Measurements from ENCODE around the gene TUSC2.
"Not testable (repeated sequence)": the region's sequence is repeated elsewhere in the genome, so short reads cannot be mapped to it uniquely, and the experiment has no call there.

DNA sequence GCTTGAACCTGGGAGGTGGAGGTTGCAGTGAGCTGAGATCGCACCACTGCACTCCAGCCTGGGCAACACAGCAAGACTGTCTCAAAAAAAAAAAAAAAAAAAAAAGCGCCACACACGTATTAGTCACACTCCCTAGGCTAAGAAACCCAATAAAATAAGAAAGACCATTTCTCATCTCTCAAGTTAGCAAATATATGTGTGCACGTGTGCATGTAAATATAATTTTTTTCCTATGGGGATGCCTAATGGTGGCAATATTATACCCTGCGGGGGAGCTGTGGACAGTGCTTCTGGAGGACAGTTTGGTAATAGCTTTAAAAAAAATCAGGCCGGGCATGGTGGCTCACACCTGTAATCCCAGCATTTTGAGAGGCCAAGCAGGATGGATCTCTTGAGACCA lies 43.9 kb downstream of the TUSC2 start:
- TF ChIP-seq, protein P1, sequence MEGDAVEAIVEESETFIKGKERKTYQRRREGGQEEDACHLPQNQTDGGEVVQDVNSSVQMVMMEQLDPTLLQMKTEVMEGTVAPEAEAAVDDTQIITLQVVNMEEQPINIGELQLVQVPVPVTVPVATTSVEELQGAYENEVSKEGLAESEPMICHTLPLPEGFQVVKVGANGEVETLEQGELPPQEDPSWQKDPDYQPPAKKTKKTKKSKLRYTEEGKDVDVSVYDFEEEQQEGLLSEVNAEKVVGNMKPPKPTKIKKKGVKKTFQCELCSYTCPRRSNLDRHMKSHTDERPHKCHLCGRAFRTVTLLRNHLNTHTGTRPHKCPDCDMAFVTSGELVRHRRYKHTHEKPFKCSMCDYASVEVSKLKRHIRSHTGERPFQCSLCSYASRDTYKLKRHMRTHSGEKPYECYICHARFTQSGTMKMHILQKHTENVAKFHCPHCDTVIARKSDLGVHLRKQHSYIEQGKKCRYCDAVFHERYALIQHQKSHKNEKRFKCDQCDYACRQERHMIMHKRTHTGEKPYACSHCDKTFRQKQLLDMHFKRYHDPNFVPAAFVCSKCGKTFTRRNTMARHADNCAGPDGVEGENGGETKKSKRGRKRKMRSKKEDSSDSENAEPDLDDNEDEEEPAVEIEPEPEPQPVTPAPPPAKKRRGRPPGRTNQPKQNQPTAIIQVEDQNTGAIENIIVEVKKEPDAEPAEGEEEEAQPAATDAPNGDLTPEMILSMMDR (IDR thresholded peaks at IDR 0.05; ENCODE audit: low read length), result not testable (repeated sequence)
- TF ChIP-seq EZH2 (optimal IDR thresholded peaks at IDR 0.05; ENCODE audit: low read depth, low read length), result not testable (repeated sequence)

Data from MM.1S (cell line).